HG03159 (cell line): ENCODE results near the gene POM121.
A peak's percentile ranks its signal among the peaks of the same experiment; 100 is the strongest.
"Not testable (repeated sequence)": the region's sequence is repeated elsewhere in the genome, so short reads cannot be mapped to it uniquely, and the experiment has no call there.

Experiments
- ATAC-seq: cut with Tn5 transposase; IDR thresholded peaks from one replicate; pipeline ENCODE4 v1.9.1; 2021; ENCODE audit warnings: mild to moderate bottlenecking, moderate library complexity; ENCODE audit not compliant: unreplicated experiment

The POM121 gene

GRCh38 chr7:72949276-72949675 lies 24.4 kb downstream of the POM121 start:
- not testable (repeated sequence) for ATAC-seq

DNA sequence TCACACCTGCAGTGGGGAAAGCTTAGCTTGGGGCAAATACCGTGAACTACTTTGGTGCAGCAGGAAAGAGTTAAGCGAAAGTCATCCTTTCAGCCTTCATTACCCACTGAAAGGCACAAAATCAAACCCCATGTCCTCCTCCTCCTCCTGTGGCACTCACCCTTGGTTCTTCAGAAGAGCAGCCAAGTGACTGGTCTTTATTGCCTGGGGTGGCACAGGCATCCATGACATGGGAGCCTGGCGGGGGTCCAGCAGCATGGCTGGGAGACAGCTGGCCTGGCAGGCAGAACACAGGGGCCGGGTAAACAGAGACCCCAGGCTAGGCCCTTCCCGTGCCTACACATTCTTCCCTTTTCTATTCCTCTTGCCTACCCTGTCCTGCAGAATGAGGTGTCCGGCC lies 24.8 kb downstream of the POM121 start:
- not testable (repeated sequence) for ATAC-seq

DNA sequence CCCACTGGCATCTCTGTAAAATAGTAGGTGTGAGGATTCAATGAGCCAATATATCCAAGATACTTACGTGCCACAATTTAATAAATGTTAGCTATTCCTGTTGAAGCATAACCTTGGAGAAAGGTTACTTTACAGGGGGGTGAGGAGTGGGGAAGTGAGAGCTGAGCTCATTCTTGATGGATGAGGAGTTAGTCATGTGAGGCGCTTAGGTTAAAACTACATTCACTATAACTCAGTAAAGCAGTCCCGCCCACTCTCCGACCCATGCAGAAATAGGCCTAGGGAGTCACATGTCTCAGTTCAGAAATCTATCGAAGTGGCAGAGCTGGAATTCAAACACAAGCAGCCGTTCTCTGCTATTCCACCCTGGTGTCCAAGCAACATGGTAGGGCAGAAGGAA lies 25.5 kb downstream of the POM121 start:
- ATAC-seq: not testable (repeated sequence)

GRCh38 chr7:72953901-72954562 lies 29.1 kb downstream of the POM121 start:
- ATAC-seq: peak; percentile 53

- peak; percentile 88 for ATAC-seq
Observed at GRCh38 chr7:72954563-72955198, 29.8 kb downstream of the POM121 start.

DNA sequence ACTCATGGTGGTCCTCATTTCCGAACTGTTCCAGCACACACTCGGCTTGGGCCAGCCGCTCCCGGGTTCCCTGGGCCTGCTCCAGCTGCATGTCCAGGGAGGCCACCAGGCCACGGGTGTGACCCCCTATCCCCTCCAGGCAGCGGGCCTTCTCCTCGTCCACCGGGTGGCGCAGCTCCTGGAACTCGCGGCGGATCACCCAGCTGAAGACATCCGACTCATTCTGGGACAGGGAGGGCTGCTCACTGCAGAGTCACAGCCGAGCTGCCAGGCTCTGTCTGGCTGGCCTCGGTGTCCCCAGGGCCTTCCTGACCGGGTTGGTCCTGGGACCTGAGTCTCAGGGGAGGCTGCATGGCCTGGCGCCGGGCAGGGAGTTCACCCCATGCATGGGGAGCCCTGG lies 35.1 kb downstream of the POM121 start:
- ATAC-seq: not testable (repeated sequence)

GRCh38 chr7:72960626-72961345 lies 35.9 kb downstream of the POM121 start:
- not testable (repeated sequence) for ATAC-seq

GRCh38 chr7:72961346-72961650 lies 36.4 kb downstream of the POM121 start:
- not testable (repeated sequence) for ATAC-seq

- ATAC-seq: not testable (repeated sequence)
Observed at GRCh38 chr7:72963056-72963455, 38.2 kb downstream of the POM121 start.

DNA sequence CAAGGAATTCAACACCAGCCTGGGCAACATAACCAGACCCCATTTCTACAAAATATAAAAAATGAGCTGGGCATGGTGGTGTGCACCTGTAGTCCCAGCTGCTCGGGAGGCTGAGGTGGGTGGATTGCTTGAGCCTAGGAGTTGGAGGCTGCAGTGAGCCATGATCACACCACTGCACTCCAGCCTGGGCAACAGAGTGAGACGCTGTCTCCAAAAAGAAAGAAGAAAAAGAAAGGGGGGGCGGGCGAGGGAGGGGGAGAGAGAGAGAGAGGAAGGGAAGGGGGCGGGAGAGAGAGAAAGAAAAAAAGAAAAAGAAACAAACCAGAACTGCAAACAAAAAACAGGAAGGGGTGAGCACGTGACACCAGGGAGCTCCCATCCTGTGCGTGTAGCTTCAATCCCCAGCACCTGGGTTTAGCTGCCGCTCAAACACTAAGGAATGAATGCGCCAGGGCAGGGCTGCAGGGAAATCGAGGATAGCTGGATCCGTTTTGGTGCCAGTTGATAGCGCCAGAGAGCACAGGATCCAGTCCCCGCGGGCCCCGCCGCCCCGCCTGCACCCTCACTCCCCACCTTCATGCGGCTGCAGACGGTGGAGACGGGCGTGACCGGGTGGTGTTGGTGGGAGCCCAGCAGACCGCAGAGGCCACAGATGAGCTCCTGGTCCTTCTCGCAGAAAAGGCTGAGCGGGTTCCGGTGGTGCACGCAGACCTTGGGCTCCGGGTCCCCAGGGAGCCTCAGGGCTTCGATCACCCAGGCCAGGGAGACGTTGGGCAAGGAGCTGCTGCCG lies 40.5 kb downstream of the POM121 start:
- ATAC-seq: not testable (repeated sequence)

DNA sequence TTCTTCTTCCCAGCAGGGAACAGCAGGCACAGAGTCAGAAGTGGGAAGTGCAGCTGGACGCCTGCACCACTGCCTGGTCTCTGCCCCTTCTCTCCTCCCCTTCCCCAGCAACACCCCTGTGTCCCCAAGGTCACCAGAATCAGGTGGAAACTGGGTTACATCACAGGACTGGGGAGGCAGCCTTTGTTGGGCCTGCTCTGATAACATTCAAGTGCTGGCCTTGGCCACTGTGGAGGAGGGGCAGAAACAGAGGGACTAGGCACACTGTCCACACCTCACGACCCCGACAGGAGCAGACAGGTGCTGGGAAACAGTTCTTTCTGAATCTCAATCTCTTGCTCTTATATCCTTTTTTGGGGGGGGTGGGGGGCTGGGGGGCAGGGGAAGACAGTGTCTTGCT lies 42.0 kb downstream of the POM121 start:
- ATAC-seq: not testable (repeated sequence)

GRCh38 chr7:72968980-72969516 lies 44.2 kb downstream of the POM121 start, which contains the start of gene TRIM74:
Gene TRIM74 (minus strand): TSS chr7:72969466. CDS start chr7:72966157, 3,309 bp downstream.
- not testable (repeated sequence) for ATAC-seq

GRCh38 chr7:72969688-72970087 lies 44.8 kb downstream of the POM121 start:
- ATAC-seq: not testable (repeated sequence)

GRCh38 chr7:72971505-72971904 lies 46.6 kb downstream of the POM121 start:
- not testable (repeated sequence) for ATAC-seq

DNA sequence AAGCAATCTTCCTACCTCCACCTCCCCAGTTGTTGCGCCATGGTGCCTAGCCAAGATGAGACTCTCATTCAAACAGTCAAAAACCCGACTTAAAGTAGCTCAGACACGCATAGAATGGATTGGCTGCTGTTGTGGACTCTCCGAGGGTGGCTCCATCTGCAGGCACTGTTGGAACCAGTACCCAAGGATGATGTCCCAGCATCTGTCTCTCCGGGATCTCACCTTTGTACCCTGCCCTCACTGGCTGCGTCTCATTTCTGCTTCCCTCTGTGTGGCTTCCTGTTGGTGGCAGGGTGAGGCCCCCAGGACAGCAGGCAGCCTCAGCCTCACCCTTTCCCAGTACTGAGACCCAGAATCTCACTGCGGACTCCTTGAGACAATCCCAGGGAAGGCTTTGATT lies 49.9 kb downstream of the POM121 start:
- ATAC-seq: not testable (repeated sequence)

DNA sequence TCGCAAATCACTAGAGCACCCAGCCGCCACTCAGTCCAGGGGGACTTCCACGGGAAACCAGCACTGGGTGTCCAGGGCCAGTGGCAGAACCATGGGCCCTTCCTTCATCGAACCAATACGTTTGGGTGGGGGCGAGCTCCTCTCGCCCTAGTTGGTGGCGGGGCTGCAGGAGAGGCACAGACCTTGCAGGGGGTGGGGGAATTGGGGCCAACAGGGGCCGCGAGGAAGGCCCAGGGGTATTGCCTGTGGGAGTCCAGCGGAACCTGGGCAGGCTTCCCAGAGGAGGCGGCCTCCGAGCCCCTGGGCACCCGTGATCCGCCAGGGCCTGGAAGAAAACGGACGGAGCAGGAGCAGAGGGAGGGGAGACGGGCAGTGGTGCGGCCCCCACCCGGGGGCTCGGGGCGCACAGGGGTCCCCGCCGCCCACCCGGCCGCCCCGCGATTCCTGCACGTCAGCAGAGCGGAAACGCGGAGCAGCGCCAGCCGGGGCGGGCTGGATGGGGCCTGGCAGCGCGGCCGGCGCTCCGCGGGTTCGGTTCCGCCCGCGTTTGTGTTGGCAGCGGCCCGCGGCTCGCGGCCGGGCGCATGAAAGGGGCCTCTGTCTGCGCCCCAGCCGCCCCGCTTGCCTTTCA lies 50.9 kb downstream of the POM121 start:
- not testable (repeated sequence) for ATAC-seq

GRCh38 chr7:72976434-72976833 lies 51.5 kb downstream of the POM121 start:
- not testable (repeated sequence) for ATAC-seq

DNA sequence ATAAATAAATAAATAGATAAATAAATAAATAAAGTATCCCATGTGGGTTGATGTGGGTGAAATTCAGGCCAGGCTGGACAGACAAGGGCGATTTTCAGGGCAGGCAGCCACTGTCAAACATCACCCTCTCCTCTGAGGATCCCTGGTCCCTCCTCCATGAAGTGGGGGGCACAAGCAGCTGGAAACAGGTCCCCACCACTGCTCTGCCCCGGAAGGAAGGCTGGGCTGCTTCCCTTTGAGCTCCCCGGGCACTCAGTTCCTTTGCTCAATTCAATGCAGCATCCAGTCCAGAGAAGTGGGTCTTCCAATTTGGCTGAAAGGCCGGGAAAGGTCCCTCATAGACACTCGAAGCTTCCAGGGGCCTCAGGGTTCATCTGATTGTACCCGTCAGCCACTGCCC lies 55.5 kb downstream of the POM121 start:
- not testable (repeated sequence) for ATAC-seq

GRCh38 chr7:72982084-72982483 lies 57.2 kb downstream of the POM121 start:
- not testable (repeated sequence) for ATAC-seq
